ENCODE results near the gene SLC8A2. TPM values are rescaled to one million over a fixed set of nuclear protein-coding genes. Genes with fewer than 3 reads are reported as not detected.

The SLC8A2 gene
- total and polyA plus RNA-seq, 2 of the 8 experiments (the other 6 are each of a cell fraction or from before 2014, with no cell fraction given): 7.3 to 12.4 TPM

- no peak for TF ChIP-seq CTCF (IDR thresholded peaks at IDR 0.05; ENCODE audit: control extremely low read depth in 1 of 3, insufficient read depth in 1 of 3, low read depth in 1 of 3, low read length in 3 of 3)
- no peak for TF ChIP-seq YY1 (IDR thresholded peaks at IDR 0.05; ENCODE audit: low read depth, low read length)
- TF ChIP-seq POLR2AphosphoS5 (IDR thresholded peaks at IDR 0.05; ENCODE audit: low read depth, low read length): no peak
- TF ChIP-seq TBP (IDR thresholded peaks at IDR 0.05; ENCODE audit: low read depth, low read length): no peak
- TF ChIP-seq ZNF274 (IDR thresholded peaks at IDR 0.05; ENCODE audit: borderline replicate concordance, extremely low read depth, low read length): no peak
- TF ChIP-seq GTF2F1 (IDR thresholded peaks at IDR 0.05; ENCODE audit: borderline replicate concordance, low read depth, low read length): no peak
- no peak for TF ChIP-seq SRF (IDR thresholded peaks at IDR 0.05; ENCODE audit: low read depth, low read length)
- no peak for TF ChIP-seq NANOG (IDR thresholded peaks at IDR 0.05; ENCODE audit: insufficient read depth, low read depth, low read length, poor library complexity, severe bottlenecking)
- no peak for TF ChIP-seq TAF1 (IDR thresholded peaks at IDR 0.05; ENCODE audit: low read depth, low read length)
- no peak for TF ChIP-seq GABPA (IDR thresholded peaks at IDR 0.05; ENCODE audit: borderline replicate concordance, insufficient read depth, low read length)
Measured at GRCh38 chr19:47417746-47418691, 53.7 kb downstream of the SLC8A2 start (continued).
